Upper lobe of right lung (tissue), 1 donor: ENCODE results near the gene MYO18A. TPM values are rescaled to one million over a fixed set of nuclear protein-coding genes. Genes with fewer than 3 reads are reported as not detected.
A peak's percentile ranks its signal among the peaks of the same experiment; 100 is the strongest.

Experiments used
- ATAC-seq: fragments of 200-7000 bp; cut with Tn5 transposase; one replicate; pipeline ENCODE4 v1.9.1; 2020; ENCODE audit warnings: mild to moderate bottlenecking, moderate library complexity
- DNase-seq: peaks from one replicate; pipeline ENCODE4 v3.0.0-alpha.2; 2020
- H3K27ac ChIP-seq: fragments of 200-600 bp; one replicate; pipeline ENCODE4 v1.8.0; 2022
- H3K27me3 ChIP-seq: fragments of 200-600 bp; one replicate; pipeline ENCODE4 v1.8.0; 2022; ENCODE audit warnings: mild to moderate bottlenecking
- H3K36me3 ChIP-seq: fragments of 200-600 bp; one replicate; pipeline ENCODE4 v1.8.0; 2022
- H3K4me1 ChIP-seq: fragments of 200-600 bp; one replicate; pipeline ENCODE4 v1.8.0; 2022
- H3K4me3 ChIP-seq: fragments of 200-600 bp; one replicate; pipeline ENCODE4 v1.8.0; 2022; ENCODE audit warnings: mild to moderate bottlenecking
- H3K9me3 ChIP-seq: fragments of 200-600 bp; one replicate; pipeline ENCODE4 v1.8.0; 2022
- intact Hi-C: fragments of 100-400 bp; cut with DNase I; formaldehyde crosslinking; loops from one replicate; pipeline ENCODE4 v1.11.0; 2022
- total RNA-seq: library from RNA; stranded (reverse); fragmentation: NEBNext Ultra II Directional; extraction: Animal tissue kit (Norgen Biotek cat#: 25700); gene quantifications from one replicate; pipeline ENCODE4 v1.2.1, GENCODE V29; 2021
- TF ChIP-seq, protein P1 (sequence below): fragments of 200-600 bp; IDR thresholded peaks from one replicate; pipeline ENCODE4 v1.8.0; 2022; ENCODE audit warnings: antibody characterized with exemption
- donor health status: DM: no; HTN: yes; CAD: no; lungs with severe emphysema.

MYO18A gene
- total RNA-seq, 1 donor from 2014 or later: 51.0 TPM

DNA sequence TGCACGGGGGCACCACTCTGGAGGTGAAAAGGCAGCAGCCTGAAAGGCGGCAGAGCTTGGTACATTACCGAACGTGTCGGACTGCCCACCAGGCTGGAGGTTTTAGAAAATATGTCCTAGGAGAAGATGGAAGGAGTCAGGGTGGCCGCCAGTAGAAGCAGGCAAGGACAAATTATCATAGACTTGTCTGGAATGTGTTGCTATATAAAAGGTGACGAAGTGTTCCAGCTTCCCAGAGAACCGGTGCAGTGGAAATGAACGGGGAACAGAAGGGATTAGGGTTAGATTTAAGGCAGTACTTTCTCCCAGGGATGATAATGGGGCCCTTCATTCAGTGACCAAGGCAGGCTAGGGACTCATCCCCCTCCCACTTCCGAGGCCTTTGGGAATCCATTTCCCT lies 109.9 kb downstream of the MYO18A start:
- ATAC-seq (no peak), DNase-seq (no peak)
- no peak overlapping the region for H3K4me3 ChIP-seq
- no peaks in the 10 kb centered on the region for H3K9me3 ChIP-seq
- TF ChIP-seq, protein P1, sequence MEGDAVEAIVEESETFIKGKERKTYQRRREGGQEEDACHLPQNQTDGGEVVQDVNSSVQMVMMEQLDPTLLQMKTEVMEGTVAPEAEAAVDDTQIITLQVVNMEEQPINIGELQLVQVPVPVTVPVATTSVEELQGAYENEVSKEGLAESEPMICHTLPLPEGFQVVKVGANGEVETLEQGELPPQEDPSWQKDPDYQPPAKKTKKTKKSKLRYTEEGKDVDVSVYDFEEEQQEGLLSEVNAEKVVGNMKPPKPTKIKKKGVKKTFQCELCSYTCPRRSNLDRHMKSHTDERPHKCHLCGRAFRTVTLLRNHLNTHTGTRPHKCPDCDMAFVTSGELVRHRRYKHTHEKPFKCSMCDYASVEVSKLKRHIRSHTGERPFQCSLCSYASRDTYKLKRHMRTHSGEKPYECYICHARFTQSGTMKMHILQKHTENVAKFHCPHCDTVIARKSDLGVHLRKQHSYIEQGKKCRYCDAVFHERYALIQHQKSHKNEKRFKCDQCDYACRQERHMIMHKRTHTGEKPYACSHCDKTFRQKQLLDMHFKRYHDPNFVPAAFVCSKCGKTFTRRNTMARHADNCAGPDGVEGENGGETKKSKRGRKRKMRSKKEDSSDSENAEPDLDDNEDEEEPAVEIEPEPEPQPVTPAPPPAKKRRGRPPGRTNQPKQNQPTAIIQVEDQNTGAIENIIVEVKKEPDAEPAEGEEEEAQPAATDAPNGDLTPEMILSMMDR: no peak
- intact Hi-C loops: no loop called here
- H3K27ac ChIP-seq: no peak overlapping the region
- H3K27me3 ChIP-seq: no peaks in the 10 kb centered on the region
- no peaks in the 10 kb centered on the region for H3K4me1 ChIP-seq
- H3K36me3 ChIP-seq: no peaks in the 10 kb centered on the region

DNA sequence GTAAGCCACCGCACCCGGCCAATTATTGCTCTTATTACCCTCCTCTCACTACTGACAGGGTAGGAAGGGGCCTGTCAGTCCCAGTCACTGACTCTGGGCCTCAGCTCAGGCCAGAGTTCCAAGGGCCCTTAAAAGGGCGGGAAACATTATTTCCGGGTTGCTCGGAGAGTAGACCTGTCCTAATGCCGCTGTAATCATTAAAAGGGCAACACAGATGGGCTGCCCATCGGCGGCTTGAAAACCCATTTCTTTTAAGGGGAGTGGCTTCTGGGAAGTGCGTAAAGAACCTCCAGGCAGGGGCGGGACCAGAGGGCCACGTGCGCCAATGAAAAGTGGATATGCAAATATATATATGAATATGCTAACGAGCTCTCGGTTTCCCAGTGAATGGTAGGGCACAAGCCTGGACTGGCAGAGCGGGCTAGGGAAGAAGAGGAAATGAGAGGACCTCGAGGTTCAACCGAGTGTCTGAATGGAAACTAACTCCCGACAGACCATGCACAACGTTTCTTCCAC lies 110.6 kb downstream of the MYO18A start:
- peak; percentile 34 for ATAC-seq
- intact Hi-C loops: no loop called here
- TF ChIP-seq, protein P1: no peak
- no peaks in the 10 kb centered on the region for H3K4me1 ChIP-seq
- no peaks in the 10 kb centered on the region for H3K27me3 ChIP-seq
- no peak for DNase-seq
- H3K4me3 ChIP-seq: no peak overlapping the region
- H3K27ac ChIP-seq: no peak overlapping the region
- no peaks in the 10 kb centered on the region for H3K36me3 ChIP-seq
- H3K9me3 ChIP-seq: no peaks in the 10 kb centered on the region

DNA sequence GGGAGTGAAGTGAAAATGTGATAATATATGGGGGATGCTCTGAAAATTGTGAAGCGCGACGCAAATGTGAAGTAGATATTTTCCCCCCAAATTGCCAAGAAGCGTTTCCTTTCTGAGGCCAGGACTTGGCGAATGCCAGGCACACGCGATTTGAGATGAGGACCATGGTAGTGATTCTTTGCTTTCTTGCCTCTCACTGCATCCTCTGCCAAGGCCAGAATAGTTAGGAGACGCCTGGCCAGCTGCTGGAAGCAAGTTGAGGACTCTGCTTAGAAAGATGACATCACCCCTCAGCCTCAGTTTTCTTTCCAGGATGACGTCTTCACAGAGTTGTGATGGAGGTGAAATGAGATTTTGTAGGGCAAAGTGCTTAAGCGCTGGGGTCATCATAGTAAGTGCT lies 111.4 kb downstream of the MYO18A start:
- Histone ChIP-seq H3K9me3 (no peaks in the 10 kb centered on the region), H3K36me3 (no peaks in the 10 kb centered on the region), H3K4me3 (no peak overlapping the region), H3K27me3 (no peaks in the 10 kb centered on the region), H3K27ac (no peak overlapping the region), H3K4me1 (no peaks in the 10 kb centered on the region)
- DNase-seq (no peak), ATAC-seq (no peak)
- intact Hi-C loops: no loop called here
- TF ChIP-seq, protein P1: no peak

DNA sequence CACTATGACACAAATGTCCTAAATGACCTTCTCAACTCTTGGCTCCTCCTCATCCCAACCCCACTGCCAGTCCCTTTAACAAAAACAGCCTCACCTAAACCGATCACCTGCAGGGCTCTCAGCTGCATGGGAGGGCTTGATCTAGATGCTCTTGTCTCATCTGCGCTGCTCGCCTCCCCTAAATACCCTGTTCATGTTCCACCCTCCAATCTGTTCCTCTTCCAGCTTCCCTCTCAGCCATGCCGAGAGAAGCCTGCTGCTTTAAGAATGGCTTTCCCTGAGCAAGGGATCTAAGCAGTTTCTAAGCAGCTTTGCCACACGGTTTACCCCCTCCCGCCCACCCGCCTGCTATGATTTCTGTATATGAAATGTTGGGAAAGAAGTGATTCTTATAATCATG lies 113.6 kb downstream of the MYO18A start:
- no peak for DNase-seq
- intact Hi-C loops: no loop called here

GRCh38 chr17:29066047-29066446 lies 114.2 kb downstream of the MYO18A start:
- ATAC-seq (no peak), DNase-seq (no peak)
- intact Hi-C loops: no loop called here
- H3K4me3 ChIP-seq: no peak overlapping the region
- no peaks in the 10 kb centered on the region for H3K9me3 ChIP-seq
- TF ChIP-seq, protein P1: no peak
- H3K27me3 ChIP-seq: no peaks in the 10 kb centered on the region
- H3K4me1 ChIP-seq: no peaks in the 10 kb centered on the region
- no peaks in the 10 kb centered on the region for H3K36me3 ChIP-seq
- no peak overlapping the region for H3K27ac ChIP-seq

More for the DNA sequence above, 113.6 kb downstream of the MYO18A start:
- Histone ChIP-seq H3K4me1 (no peaks in the 10 kb centered on the region), H3K4me3 (no peak overlapping the region), H3K9me3 (no peaks in the 10 kb centered on the region), H3K27me3 (no peaks in the 10 kb centered on the region), H3K27ac (no peak overlapping the region), H3K36me3 (no peaks in the 10 kb centered on the region)
- TF ChIP-seq, protein P1: no peak
- ATAC-seq: no peak

- intact Hi-C loops: no loop called here
- Histone ChIP-seq H3K36me3 (no peaks in the 10 kb centered on the region), H3K27me3 (no peaks in the 10 kb centered on the region), H3K4me3 (no peak overlapping the region), H3K9me3 (no peaks in the 10 kb centered on the region), H3K4me1 (no peaks in the 10 kb centered on the region), H3K27ac (no peak overlapping the region)
- peak; percentile 28 for ATAC-seq
- no peak for DNase-seq
- TF ChIP-seq, protein P1: no peak
Observed at GRCh38 chr17:29063992-29064391, 116.2 kb downstream of the MYO18A start.
